ENCODE measurements around the gene CACNA1C. TPM values are rescaled to one million over a fixed set of nuclear protein-coding genes. Genes with fewer than 3 reads are reported as not detected.

CACNA1C gene
- polyA plus RNA-seq, 1 of the 3 experiments (the other 2 are of a cell fraction), result 1.5 TPM

- WGBS (ENCODE audit: low lambda C conversion rate), result 63% methylated on average over 5 of the region's 5 CpGs
- POLR2A ChIA-PET, result interaction anchor here (0.5 kb wide), 1 partner anchor 27 kb away, joined by 3 read pairs; no protein-coding TSS in a partner anchor
- no peaks in the 10 kb centered on the region for H4K20me1 ChIP-seq (ENCODE audit: insufficient read depth)
- no peak overlapping the region for H3K4me2 ChIP-seq
- H3K9ac ChIP-seq, result no peak overlapping the region
- peaks cover 0 to 20% of the 10 kb centered on the region in 2 experiments; a peak in 2 of 4 replicates for H3K4me1 ChIP-seq (ENCODE audit: control insufficient read depth in 1 of 2, insufficient read depth in 2 of 2, low read depth in 1 of 2, low read length in 1 of 2)
- no peak overlapping the region for H3K4me3 ChIP-seq (ENCODE audit: low read depth in 2 of 2, low read length in 1 of 2)
- no peaks in the 10 kb centered on the region for H3F3A ChIP-seq (replicated peaks; ENCODE audit: insufficient read depth)
- TF ChIP-seq RAD21 (IDR thresholded peaks at IDR 0.05; ENCODE audit: low read length), result peak; percentile 26; the same call in 1 of the 2 replicates
- no peak for TF ChIP-seq MXI1 (IDR thresholded peaks at IDR 0.05; ENCODE audit: low read depth, low read length)
- H3K79me2 ChIP-seq (ENCODE audit: insufficient read depth), result no peaks in the 10 kb centered on the region
- no peaks in the 10 kb centered on the region for H3K9me3 ChIP-seq
- no peaks in the 10 kb centered on the region for H3K36me3 ChIP-seq (replicated peaks in 1 of 2; ENCODE audit: control insufficient read depth in 1 of 2, insufficient read depth in 2 of 2, low read length in 1 of 2)
- H3K9me2 ChIP-seq, result no peaks in the 10 kb centered on the region
- no peak for DNase-seq
- no peak overlapping the region for H3K27ac ChIP-seq (ENCODE audit: low read depth in 2 of 2, low read length in 1 of 2)
- CTCF ChIA-PET, result interaction anchor here (1.0 to 2.1 kb wide), 6 partner anchors 8 to 201 kb away, joined by 3 to 14 read pairs (median 4); no protein-coding TSS in a partner anchor
- H2AFZ ChIP-seq (ENCODE audit: low read depth), result no peak overlapping the region
- no peaks in the 10 kb centered on the region for H3K27me3 ChIP-seq (ENCODE audit: insufficient read depth)
These were observed 329.8 kb downstream of the CACNA1C start for GRCh38 chr12:2382370-2383155.

DNA sequence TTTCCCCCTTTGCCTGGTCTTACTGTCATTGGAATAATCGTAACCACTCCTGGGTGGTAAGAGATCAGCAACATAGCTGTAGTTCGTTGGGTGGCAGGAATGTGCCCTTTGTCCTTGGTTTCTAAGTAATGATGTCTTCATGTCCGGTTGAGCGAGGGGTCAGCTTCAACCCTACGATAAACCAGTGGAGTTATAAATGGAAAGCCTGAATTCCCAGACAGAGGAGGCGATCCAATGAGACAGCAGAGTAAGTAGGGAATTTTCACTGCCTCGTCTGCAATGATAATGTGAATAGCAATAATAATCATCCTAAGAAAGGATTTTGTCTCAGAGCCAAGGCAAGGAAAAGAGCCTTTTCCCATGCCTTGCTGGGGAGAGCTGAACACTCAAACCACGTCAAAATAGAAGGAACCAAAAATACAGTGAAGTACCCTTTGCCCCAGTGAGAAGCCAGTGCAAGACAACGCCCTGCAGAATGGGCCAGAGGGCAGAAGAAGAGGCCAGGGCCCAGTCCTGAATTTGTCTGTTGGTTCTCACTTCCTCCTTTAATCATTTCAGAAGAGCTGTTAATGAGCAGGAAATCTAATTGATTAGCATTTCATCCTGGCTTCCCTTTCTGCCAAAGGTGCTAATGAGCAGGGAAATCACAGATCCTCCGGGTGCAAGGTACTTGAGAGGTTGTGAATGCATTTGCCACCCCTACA, 330.7 kb downstream of the CACNA1C start:
- ChIA-PET POLR2A (no interaction called here), CTCF (interaction anchor here (1.0 to 2.1 kb wide), 4 partner anchors 12 to 200 kb away, joined by 3 to 14 read pairs (median 4); no protein-coding TSS in a partner anchor)
- WGBS (ENCODE audit: low lambda C conversion rate), result 66% methylated on average over 10 of the region's 10 CpGs
- Histone ChIP-seq H3K27ac (ENCODE audit: low read depth in 2 of 2, low read length in 1 of 2) (no peak overlapping the region), H3K4me3 (ENCODE audit: low read depth in 2 of 2, low read length in 1 of 2) (no peak overlapping the region), H3K27me3 (ENCODE audit: insufficient read depth) (no peaks in the 10 kb centered on the region), H3F3A (replicated peaks; ENCODE audit: insufficient read depth) (no peaks in the 10 kb centered on the region), H3K9ac (no peak overlapping the region), H2AFZ (ENCODE audit: low read depth) (no peak overlapping the region), H3K79me2 (ENCODE audit: insufficient read depth) (no peaks in the 10 kb centered on the region), H3K4me1 (ENCODE audit: control insufficient read depth in 1 of 2, insufficient read depth in 2 of 2, low read depth in 1 of 2, low read length in 1 of 2) (peaks cover 0 to 21% of the 10 kb centered on the region in 2 experiments; a peak in 2 of 4 replicates), H3K4me2 (no peak overlapping the region), H3K9me2 (no peaks in the 10 kb centered on the region), H3K9me3 (no peaks in the 10 kb centered on the region), H4K20me1 (ENCODE audit: insufficient read depth) (no peaks in the 10 kb centered on the region), H3K36me3 (replicated peaks in 1 of 2; ENCODE audit: control insufficient read depth in 1 of 2, insufficient read depth in 2 of 2, low read length in 1 of 2) (no peaks in the 10 kb centered on the region)
- TF ChIP-seq YY1 (IDR thresholded peaks at IDR 0.05; ENCODE audit: low read depth) (no peak), GATA2 (CRISPR knock-in tag; IDR thresholded peaks at IDR 0.05) (no peak), RFX5 (IDR thresholded peaks at IDR 0.05; ENCODE audit: low read length) (no peak), EZH2phosphoT487 (IDR thresholded peaks at IDR 0.05; ENCODE audit: borderline replicate concordance, low read depth) (no peak), CTCF (IDR thresholded peaks at IDR 0.05) (no peak), FOXJ3 (CRISPR knock-in tag; IDR thresholded peaks at IDR 0.05) (no peak), EP300 (IDR thresholded peaks at IDR 0.05; ENCODE audit: borderline replicate concordance in 1 of 2, low read depth in 1 of 2, low read length in 1 of 2) (no peak), NFIC (IDR thresholded peaks at IDR 0.05; ENCODE audit: borderline replicate concordance) (no peak)
- no peak for DNase-seq
